GM18870 (cell line): ENCODE measurements around the gene EPHB6.

Experiments
- ATAC-seq: cut with Tn5 transposase; IDR thresholded peaks from one replicate; pipeline ENCODE4 v1.9.1; 2021; ENCODE audit warnings: moderate library complexity; ENCODE audit not compliant: unreplicated experiment

EPHB6 gene

DNA sequence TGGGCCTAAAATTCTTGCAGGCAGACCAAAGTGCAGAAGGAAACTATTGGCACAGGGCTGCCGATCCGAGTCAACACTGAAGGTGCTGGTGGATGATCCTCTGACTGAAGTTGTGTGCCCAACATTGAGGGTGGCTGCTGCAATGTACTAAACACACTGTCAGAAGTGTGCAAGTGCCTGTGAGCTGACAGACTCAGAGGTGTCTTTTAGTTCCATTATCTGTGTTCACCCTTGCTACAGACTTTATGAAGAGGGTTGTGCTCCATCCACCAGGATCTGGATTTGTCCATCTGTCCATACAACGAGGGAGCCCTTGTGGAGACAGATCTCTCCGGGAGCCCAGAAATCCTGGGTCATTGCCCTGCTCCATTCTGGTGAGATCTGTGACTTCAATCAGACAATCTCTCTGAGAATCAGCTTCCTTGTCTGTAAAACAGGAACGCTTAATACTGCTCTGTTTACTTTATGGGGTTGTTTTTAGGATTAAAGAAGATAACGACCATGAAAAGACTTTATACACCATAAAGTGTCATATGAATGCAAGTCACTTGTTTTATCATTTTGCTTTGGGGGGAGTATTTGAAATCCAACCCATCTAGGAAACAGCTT is 40.2 kb downstream of the EPHB6 start:
- ATAC-seq, result no peak

DNA sequence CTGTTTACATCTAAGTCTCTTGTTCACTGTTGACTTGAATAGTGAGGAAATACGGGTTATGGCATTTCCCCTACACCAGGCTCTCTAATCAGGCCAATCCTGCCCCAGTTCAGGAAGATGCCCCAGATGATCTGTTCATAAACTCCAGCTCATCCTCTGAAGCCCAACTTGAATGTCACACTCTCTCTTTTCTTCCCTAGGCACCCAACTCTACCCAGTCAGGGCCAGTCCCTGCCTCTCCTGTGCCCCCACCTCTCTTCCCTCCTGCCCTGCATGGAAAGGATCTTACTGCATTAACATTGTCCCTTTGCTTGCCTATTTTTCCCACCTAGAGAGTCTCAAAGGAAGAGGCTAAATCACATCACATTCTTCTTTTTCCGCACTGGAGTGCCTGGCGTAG is 41.3 kb downstream of the EPHB6 start:
- ATAC-seq, result no peak

DNA sequence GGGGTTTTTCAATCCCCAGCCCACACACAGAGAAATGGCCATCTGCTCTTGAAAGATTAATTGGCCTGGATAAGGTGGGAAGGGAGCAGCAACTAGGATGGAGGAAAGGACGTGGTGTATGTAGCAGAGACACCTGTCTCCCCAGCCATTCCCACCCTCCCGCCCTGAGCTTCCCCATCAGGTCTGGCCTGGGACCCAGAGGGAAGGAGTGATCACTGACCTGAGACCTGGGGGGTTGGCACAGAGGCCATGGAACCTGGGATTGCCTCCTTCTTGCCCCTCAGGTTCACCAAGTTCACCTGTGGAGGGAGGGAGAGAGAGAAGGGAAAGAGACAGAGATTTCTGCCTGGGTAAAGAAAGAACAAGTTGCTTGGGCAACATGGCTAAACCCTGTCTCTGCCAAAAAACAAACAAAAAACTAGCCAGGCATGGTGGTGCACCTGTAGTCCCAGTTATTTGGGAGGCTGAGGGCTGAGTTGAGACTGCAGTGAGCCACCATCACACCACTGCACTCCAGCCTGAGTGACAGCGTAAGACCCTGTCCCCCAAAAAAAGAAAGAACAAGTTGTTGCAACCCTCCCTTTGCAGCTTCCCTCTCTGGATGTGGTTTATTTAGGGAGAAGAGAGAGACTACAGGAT is 42.0 kb downstream of the EPHB6 start:
- ATAC-seq, result no peak

DNA sequence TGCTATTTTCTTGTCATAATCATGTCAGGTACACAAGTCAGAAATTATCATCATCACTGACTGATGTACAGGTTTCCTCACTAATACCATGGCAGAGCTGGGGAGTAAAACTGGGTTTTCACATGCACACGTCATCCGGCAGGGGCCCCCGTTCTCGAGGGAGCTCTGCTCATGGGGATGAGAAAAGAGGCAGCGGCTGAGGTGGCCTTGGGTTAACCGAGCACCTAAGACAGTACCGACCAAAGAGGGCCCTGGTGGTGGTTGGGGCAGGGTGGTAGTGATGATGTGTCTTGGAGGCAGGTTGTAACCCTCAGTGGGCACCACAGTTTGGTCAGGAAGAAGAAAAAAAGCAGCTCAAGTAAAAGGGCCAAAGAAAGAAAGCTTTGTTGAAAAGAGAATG is 42.8 kb downstream of the EPHB6 start:
- no peak for ATAC-seq

DNA sequence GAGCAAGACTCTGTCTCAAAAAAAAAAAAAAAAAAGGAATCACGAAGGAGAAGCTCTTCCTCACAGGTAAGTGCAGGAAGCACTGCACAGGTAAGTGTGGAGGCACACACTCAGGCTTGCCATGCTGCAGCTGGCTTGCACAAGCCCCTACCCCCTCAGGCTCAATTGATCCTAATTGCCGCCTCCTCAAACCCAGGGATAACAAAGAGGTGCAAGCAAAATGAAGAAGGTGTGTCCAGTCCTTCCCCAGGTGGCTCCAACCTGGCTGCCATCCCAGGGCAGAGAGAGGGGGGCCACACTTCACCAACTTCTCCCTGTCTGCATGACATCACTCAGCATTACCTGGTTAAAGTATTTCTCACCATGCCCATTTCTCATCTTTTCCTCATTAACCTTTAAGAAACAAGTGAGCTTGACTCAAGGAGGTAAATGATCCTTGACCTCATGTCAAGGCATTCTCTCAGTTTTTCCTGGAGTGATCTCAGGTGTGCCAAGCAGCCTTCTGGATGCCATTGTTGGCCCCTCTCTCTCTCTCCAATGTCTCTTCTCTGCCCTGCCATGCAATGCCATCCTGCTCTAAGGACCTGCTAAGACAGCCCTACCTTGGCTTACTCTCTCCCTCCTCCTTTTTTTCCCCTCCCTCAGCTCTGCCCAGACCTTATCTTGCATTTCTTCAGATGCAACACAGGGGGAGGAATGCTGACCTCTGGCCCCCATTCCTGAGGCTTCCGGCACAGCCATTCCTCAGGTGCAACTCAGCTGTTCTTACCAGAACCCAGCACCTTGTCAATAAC is 43.7 kb downstream of the EPHB6 start:
- no peak for ATAC-seq

DNA sequence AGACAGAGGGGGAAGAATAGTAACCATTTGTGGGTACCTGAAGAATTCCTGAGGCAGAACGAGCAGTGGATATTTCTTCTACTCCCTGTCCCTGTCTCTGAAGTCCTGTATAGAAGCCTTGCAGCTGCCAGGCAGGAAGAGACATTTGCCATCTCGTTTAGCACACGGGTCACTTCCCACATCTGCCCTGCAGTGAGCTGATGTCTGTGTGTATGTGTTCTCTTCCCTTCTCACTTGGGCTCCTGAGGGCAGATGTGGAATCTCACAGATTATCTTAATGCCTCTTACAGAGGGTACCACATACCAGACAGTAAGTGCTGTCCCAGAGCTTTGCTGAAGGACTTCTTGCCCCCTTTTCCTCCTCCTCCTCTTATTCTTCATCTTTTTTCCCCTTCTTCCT is 44.8 kb downstream of the EPHB6 start:
- no peak for ATAC-seq

DNA sequence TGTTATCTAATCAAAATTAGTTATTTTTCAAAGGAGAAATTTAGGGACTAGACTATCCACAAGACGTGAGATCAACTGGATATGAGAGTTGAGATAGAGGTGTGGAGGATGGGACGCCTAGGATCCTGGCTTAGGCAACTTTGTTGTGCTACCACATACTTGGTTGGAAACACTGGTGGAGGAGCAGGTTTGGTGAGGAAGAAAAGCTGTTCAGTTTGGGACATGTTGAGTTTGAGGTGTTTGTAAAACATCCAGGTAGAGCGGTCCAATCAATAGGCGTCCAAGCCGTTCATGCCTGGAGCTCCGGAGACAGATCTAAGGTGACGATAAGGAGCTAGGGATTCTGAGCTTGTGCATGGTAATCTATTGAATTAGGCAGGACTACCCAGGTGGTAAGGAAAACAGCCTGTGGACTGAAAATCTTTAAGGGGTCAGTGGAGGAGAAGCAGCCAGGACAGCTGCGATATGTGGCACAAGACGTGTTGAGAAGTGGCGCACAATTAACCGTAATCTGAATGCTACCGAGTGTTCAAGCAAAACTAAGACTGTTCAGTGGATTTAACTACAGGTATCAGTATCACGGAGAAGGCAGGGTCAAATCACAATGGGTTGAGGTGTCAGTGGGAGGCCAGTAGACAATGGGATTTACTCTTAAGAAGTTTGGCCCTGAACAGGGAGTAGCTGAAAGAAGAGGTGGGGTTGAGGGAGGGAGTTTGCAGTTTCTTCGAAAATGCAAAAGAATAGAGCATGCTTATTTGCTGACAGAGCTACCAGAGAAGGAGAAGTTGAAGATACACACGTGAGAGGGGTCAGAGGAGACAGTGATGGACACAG is 46.8 kb downstream of the EPHB6 start:
- ATAC-seq, result no peak

DNA sequence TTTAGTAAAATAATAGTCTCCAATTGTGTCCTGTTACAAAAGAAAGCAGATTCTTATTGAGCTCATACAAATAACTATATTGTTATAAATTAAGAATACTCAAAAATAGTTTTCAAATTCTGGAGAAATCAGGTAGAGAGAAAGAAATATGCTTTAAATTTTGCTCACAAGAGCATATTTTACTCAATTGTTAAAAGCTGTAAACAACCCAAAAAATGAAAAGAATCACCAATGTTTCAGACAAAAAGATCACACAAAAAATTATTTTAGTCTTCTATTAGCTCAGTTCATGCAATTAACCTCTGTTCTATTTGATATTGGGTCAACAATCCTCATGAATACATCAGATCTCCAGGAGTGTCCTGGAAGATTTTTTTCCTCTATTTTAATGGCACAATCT is 49.3 kb downstream of the EPHB6 start:
- no peak for ATAC-seq

DNA sequence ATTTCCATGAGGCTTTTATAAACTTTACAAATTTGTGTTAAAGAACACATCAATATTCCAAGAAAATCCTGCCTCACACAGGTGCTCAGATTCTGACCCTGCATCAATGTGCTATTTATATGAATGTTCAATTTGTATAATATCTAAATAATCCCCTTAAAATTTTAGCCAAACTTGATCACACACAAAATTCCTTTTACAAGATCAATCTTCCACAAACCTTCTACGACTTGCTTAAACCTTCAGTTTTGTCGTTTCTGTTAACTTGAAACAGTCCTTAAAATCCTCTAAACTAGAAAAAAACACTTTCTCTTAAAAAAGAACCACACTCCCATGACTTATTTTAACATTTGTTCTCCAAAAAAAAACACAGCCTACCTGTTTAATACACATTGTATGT is 50.9 kb downstream of the EPHB6 start:
- no peak for ATAC-seq

DNA sequence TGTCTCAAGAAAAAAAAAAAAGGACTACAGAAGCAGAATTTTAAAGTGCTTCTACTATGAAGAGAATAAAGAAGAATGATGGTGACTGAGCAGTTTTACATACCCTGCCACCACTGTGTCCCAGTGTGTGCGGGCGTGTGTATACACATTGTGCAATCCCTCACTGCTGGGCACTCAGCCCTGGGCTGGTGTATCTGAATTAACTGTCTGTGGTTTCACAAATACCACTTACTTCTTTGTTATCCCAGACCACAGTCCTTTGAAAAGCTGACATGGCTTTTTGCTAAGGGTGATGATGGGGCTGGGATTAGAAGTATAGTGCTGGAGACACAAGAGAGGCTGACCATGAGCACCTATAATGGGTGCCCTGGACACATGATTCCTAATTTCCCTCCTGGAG is 51.8 kb downstream of the EPHB6 start:
- ATAC-seq, result no peak

DNA sequence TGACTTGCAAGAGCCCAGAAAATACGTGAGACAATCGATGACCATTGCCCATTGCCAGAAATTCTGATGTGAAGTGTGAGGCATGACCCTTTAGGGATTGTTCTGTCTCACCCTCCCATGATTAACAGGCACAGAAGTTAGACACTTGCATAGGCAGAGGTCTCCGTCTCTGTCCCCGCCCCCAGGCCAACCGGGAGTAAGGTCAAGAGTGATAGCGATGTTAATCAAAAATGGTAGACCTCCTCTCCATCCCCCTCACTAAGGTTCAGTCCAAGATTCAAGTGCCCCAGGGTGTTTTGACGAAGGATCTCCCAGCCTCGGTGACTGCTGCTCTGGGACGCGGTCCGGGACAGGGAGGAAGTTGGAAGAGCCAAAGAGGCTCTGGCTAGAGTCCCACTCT is 53.4 kb downstream of the EPHB6 start:
- no peak for ATAC-seq

DNA sequence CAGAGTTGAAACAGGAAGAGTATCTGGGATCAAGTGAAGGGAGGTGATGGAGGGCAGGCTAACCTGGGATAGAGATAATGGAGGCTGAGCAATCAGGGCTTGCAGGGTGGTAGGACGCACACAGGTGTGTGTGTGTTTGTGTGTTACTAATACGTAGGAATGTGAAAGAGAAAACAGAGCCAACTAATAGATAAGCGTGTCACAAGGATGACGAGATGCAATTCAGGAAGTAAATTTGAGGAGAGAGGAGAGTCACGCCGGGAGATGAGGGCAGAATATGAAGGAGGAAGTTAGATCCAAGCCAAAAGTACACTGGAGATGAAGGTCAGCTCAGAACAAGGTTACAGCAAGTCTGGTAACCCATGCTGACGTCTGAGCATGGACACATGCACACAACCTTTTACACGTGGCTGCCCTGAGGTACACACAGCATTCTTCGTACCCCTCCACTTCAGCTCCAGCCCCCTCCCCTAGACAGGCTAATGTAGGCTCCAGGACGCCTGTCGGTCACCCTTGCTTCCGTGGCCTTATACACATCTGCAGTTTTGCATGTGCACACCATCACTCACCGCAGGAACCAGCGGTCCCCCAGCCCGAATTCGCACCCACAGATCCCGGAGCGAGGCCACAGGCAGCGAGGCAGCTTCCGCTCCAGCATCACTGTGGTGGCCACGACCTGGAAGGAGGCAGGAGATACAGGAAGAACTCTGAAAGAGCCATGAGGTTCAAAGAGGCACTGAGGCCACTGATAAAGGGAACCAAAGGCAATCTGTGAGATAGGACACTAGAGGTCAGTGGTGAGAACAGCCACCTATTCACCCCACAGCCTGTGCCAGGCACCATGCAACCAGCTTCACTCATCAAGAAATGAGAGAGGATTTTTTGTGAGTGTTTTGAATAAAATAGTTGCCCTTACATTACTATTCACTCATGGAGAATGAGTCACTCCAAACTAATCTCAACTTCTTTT is 54.3 kb downstream of the EPHB6 start:
- ATAC-seq, result no peak

DNA sequence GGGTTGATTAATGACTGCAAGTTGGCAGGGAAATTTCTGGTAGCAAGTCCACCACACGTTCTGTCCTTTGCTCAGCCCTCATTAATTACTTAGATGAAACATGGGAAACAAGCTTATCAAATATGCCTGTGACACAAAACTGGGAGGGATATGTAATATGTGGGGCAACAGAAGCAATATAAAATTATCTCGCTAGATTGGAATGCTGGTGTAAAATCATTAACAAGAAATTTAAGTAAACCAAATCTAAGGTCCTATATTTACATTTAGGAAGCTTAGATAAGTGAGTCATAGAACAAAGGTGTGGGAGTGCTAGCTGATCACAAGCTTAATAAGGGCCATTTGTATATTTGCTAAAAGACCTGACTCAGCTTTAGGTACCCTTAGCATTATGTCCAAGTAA is 55.2 kb downstream of the EPHB6 start:
- ATAC-seq, result no peak

DNA sequence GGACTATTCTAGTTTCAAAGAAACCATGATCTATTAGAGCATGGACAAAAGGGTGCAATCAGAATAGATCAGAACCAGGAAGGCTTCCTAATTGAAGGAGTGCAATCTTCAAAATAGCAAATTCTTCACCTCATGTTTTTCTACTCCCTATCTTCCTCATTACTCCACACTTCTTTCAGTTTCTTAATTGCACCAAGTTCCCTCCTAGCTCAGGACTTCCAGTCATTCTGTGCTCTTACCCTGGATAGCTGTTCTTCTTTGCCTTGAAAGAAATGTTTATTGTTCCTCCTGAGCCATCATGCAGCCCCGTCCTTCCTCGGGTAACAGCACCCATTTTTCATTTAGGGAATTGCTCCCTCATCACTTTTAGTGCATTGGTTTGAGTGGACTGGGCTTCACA is 55.6 kb downstream of the EPHB6 start:
- no peak for ATAC-seq

DNA sequence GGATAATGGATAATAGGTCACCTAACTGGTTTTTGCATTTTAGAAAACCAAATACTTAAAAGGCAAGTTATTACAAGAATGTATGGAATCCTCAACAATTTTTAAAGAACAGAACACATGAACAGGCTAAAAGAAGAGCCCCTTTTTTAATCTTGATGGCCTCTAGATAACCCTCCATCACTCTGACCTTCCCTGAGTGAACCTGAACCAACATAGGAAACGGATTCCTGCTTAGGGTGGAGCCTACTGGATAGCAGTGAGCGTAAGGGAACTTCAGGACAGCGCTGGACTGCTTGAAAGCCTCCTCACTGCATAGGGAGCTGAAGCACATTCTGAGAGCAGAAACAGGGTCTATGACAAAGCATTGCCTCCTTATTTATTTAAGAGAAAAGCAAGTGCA is 58.2 kb downstream of the EPHB6 start:
- no peak for ATAC-seq

DNA sequence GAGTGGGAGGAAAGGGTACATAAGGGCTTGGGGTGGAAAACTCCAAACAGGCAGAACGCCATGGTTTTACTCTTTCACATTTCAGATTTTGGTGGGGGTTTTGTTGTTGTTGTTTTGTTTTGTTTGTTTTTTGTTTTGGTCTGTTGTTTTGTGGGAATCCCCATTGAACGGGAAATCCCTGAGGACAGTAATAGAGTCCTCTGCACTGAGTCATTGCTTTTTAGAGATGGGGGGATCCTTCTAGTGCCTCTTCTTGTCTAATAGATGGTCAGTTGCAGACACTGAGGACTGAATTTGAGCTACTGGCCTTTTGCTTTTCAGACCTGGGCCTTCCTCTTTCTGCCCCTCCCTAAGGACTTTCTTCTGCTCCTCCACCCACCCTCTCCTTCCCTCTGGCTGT is 58.7 kb downstream of the EPHB6 start:
- no peak for ATAC-seq

DNA sequence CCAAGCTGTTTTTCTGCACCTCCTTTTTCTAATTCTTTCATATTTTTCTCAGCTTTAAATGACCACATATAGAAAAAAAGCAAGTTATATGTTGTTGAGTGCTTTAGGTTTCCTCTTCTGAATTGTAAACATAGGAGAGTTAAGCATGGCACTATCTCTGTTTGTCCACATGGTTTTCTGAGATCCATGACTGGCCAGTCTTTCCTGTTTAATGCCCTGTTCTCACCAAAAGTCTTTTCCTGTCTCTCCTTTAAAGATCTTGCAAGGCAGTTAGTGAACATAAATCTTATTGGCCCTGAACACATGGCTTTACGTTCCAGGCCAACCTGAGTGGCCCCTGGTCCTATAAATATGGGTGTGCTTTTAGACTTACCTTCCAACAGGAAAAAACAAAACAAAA is 59.2 kb downstream of the EPHB6 start:
- no peak for ATAC-seq

DNA sequence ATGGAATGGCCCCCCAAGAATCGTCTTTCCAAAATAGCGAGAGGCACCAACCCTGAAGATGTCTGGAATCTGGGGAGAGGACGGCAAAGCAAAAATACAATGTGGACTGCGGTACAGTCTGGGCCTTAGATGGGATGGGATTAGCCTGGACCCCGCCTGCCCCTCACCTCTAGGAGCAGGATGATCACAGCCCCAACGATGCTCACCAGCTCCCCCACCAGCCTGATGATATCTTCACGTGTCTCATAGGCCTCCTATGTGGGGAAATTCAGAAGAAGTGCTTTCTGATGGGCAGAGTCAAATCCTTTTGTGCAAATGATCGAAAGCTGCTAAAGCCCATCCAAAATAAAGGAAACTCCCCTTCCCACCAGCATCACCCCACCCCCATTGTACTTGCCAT is 60.4 kb downstream of the EPHB6 start:
- no peak for ATAC-seq

DNA sequence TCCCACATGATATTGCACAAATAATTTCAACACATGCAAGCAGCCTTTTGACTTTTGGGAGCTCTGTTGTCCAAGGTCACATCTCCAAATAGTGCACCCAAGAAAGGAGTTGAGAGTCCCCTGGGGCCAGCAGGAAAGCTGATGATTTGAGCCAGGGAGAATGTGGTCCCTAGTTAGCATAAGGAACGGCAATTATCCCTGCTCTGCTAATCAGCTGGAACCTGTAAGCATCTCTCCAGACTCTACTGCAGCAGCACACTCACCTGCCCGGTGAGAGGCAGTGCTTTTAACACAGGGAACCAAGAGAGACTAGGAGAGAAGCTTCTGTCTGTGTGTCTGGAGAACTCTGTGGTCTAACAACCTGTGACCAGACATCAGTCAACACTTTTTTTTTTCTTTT is 61.6 kb downstream of the EPHB6 start:
- ATAC-seq, result no peak

DNA sequence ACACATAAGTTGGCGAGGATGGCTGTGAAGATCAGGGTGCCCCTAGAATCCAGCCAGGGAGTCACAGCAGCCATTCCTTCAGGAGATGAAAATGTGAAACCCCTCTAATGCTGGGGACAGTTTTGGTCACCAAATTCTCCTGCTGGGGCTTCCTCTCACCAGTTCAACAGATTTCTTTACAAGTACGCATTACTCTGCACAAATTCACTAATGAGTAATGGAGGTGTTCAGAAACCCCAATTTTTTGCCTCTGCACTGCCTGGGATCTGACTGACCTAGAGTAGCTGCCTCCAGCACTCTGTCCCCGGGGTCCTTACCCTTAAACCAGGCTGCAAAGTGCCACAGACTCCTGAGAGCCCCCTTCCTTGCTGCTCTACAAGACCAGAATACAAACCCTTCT is 62.6 kb downstream of the EPHB6 start:
- no peak for ATAC-seq
